Measurements from ENCODE around the gene PHACTR3.

DNA sequence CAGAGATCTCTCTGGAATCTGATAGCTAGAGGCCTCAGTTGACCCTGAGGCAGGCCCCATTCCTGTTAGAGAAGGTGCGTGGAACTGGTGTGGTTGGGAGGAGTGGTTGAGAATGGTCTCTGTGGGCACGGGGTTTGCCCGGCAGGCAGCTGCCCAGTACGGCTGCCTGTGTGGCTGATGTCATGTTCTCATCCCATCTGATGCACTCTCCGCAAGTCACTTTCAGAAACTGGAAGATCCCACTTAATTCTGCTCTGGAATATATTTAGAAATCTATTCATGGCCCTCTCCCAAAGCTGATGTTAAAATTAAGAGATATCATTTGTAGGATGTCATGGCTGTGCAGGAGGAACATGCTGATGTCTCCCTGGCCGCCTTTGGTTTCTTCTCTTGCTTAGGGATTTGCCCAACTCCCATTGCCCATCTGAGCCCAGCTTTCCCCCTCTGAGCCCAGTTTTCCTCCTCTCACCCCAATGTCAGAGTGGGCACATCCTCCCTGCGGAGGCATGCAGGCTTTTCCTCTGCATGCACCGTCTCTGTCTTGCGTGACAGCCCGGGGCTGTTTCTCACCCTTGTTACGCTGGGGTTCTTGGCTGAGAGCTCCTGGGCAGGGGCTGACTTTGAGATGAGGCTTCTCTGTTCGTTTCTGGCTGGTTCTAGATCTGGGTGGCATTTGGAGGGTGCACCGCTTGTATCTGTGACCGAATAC lies 21.0 kb downstream of the PHACTR3 start:
- TF ChIP-seq CTCF (IDR thresholded peaks at IDR 0.05; ENCODE audit: control extremely low read depth in 1 of 3, insufficient read depth in 1 of 3, low read depth in 1 of 3, low read length in 3 of 3) (no peak), POLR2A (IDR thresholded peaks at IDR 0.05; ENCODE audit: control extremely low read depth in 1 of 2, low read depth in 2 of 2, low read length in 2 of 2) (no peak), EZH2 (IDR thresholded peaks at IDR 0.05; ENCODE audit: low read depth, low read length, severe bottlenecking) (no peak), BACH1 (IDR thresholded peaks at IDR 0.05; ENCODE audit: low read length) (no peak), ATF2 (IDR thresholded peaks at IDR 0.05; ENCODE audit: low read length) (no peak), KDM4A (IDR thresholded peaks at IDR 0.05; ENCODE audit: low read depth, low read length, severe bottlenecking) (no peak), FOSL1 (IDR thresholded peaks at IDR 0.05; ENCODE audit: insufficient read depth, low read depth, low read length) (no peak), USF2 (IDR thresholded peaks at IDR 0.05; ENCODE audit: low read length) (no peak), YY1 (IDR thresholded peaks at IDR 0.05; ENCODE audit: low read depth, low read length) (no peak), RFX5 (IDR thresholded peaks at IDR 0.05; ENCODE audit: borderline replicate concordance, low read depth, low read length) (no peak), ASH2L (IDR thresholded peaks at IDR 0.05; ENCODE audit: low read length) (no peak)
